T-helper 9 cell (primary cell): ENCODE results near the gene DCUN1D3.
"Not testable (repeated sequence)": the region's sequence is repeated elsewhere in the genome, so short reads cannot be mapped to it uniquely, and the experiment has no call there.

Source experiments
- DNase-seq: peaks from one replicate; pipeline ENCODE4 v3.0.0-alpha.2; 2020

DCUN1D3 gene

GRCh38 chr16:20860995-20861394 lies 39.2 kb downstream of the DCUN1D3 start:
- not testable (repeated sequence) for DNase-seq

- no peak for DNase-seq
Measured at GRCh38 chr16:20860361-20860760, 39.8 kb downstream of the DCUN1D3 start.

- DNase-seq: no peak
Measured at GRCh38 chr16:20859699-20860098, 40.5 kb downstream of the DCUN1D3 start.

GRCh38 chr16:20859229-20859628 lies 40.9 kb downstream of the DCUN1D3 start:
- DNase-seq: no peak

GRCh38 chr16:20857281-20857680 lies 42.9 kb downstream of the DCUN1D3 start:
- no peak for DNase-seq

- no peak for DNase-seq
Measured at GRCh38 chr16:20854963-20855362, 45.2 kb downstream of the DCUN1D3 start.

- no peak for DNase-seq
Measured at GRCh38 chr16:20853981-20854620, 46.1 kb downstream of the DCUN1D3 start.

- no peak for DNase-seq
Measured at GRCh38 chr16:20853143-20853542, 47.0 kb downstream of the DCUN1D3 start.

GRCh38 chr16:20851601-20852000 lies 48.6 kb downstream of the DCUN1D3 start:
- no peak for DNase-seq

GRCh38 chr16:20850981-20851380 lies 49.2 kb downstream of the DCUN1D3 start:
- no peak for DNase-seq

- DNase-seq: peak; percentile 61
Measured at GRCh38 chr16:20849589-20850390, 50.4 kb downstream of the DCUN1D3 start.

- no peak for DNase-seq
Measured at GRCh38 chr16:20847550-20847949, 52.6 kb downstream of the DCUN1D3 start.

GRCh38 chr16:20846551-20846950 lies 53.6 kb downstream of the DCUN1D3 start:
- no peak for DNase-seq

GRCh38 chr16:20846030-20846429 lies 54.1 kb downstream of the DCUN1D3 start:
- DNase-seq: no peak

- no peak for DNase-seq
Measured at GRCh38 chr16:20844588-20844987, 55.6 kb downstream of the DCUN1D3 start.

GRCh38 chr16:20844054-20844453 lies 56.1 kb downstream of the DCUN1D3 start:
- no peak for DNase-seq

- no peak for DNase-seq
Measured at GRCh38 chr16:20839504-20839903, 60.7 kb downstream of the DCUN1D3 start.

GRCh38 chr16:20838240-20838639 lies 61.9 kb downstream of the DCUN1D3 start:
- no peak for DNase-seq

GRCh38 chr16:20833086-20833485 lies 67.1 kb downstream of the DCUN1D3 start:
- DNase-seq: no peak

- DNase-seq: no peak
Measured at GRCh38 chr16:20830372-20830771, 69.8 kb downstream of the DCUN1D3 start.

- no peak for DNase-seq
Measured at GRCh38 chr16:20829536-20829935, 70.6 kb downstream of the DCUN1D3 start.

GRCh38 chr16:20826039-20826566 lies 74.1 kb downstream of the DCUN1D3 start:
- DNase-seq: no peak

- DNase-seq: no peak
Measured at GRCh38 chr16:20822521-20823325, 77.4 kb downstream of the DCUN1D3 start.
